HG03060 (cell line): Measurements from ENCODE around the gene ARRDC2.

Experiments
- ATAC-seq: cut with Tn5 transposase; IDR thresholded peaks from one replicate; pipeline ENCODE4 v1.9.1; 2021; ENCODE audit warnings: low read depth, moderate number of reproducible peaks; ENCODE audit not compliant: unreplicated experiment

Gene ARRDC2

DNA sequence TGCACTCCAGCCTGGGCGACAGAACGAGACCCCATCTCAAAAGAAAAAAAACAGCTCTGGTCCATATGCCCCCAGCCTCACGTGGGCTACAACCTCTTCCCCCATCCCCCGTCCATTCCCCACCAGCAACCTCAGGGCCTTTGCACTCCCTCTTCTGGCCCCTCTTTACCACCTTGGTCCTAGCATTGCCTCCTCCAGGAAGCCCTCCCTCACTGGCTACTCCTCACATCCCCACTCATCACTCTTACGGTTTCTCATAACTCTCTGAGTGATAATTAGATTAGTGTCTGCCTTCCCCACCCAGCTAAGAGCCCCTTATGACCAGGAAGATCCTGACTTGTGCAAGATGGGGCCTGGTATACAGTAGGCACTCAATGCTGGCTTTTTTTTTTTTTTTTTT lies 48.0 kb downstream of the ARRDC2 start:
- no peak for ATAC-seq

DNA sequence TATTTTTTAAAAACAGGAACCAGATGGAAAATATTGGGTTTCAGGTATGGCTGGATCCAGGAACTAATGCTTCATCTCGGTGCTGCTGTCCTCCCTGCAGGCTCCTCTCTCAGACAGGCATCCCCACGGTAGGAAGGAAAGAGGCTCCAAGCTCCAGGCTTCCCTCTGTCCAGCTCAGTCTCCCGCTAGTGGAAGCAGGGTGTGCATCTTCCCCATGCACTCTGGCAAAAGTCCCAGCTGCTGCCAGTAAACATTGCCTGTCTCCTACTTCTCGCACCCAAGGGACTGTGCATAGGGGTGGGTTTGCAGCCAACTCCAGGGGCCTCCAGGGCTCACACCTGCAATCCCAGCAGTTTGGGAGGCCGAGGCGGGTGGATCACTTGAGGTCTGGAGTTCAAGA lies 49.6 kb downstream of the ARRDC2 start:
- no peak for ATAC-seq

DNA sequence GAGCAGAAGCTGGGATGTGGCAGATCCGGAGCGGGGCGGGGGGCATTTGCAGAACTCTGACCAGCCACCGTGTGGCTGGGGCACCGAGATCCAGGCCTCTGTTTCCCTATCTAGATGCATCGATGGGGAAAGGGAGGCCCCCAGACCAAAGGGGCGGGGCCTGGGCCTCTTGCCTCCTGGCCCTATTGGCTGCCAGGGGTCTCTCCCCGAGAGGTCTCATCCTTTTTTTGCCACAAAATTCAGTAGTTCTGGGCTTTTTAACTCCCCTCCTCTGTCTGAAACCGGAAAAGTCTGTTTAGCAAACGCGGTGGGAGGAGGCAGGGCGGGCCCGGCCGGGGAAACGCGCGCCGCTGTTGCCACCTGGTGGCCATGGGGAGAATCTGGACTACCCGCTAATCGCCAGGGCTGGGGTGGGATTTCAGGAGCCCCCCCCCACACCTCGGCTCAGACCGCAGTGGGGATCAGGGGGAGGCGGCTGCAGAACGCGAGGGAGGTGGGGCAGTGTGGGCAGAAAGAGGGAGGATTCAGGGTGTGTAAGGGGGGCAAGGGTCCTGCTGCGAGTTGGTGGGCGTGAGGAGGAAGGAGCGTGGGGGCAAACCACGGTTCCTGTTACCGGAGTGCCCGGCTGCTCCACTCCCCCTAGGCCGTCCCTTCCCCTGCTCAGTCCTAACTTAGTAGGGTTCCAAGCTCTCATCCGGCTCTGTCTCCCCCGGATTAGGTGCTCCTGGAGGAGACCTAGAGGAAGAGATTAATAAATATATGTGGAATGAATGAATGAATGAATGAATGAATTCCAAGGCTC lies 50.4 kb downstream of the ARRDC2 start:
- no peak for ATAC-seq

DNA sequence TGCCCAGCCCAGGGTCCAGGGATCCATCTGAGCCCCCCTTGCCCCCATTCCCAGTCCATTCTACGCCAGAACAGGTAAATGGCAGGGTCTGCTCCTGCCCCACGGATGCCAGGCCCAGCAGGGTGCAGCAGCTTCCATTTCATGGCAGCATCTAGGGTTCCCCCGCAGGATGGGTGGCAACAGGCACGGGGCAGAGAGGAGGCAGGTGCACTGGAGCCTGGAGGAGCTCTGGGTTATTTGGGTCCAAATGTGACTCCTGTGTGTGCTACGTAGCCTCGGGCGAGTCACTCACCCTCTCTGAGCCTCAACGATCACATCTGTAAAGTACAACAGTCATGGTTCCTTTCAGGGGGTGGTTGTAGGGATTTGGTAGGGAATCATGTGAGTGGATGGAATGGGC lies 51.3 kb downstream of the ARRDC2 start:
- ATAC-seq: no peak

DNA sequence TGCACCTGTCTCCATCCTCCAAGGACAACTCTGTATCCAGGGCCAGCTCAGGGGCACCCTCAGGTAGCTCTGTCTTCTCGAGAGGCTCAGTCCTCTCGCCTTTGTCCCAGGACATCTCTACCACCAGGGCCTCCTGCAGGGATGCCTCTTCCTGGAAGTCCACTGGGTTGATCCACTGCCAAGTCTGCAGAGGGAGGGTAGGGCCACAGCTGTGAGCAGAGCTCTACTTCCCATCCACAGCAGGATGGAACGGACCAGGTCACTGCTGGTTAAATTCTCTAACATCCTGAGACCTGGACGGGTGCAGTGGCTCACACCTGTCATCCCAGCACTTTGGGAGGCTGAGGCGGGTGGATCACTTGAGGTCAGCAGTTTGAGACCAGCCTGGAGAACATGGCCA lies 51.9 kb downstream of the ARRDC2 start:
- ATAC-seq: no peak

DNA sequence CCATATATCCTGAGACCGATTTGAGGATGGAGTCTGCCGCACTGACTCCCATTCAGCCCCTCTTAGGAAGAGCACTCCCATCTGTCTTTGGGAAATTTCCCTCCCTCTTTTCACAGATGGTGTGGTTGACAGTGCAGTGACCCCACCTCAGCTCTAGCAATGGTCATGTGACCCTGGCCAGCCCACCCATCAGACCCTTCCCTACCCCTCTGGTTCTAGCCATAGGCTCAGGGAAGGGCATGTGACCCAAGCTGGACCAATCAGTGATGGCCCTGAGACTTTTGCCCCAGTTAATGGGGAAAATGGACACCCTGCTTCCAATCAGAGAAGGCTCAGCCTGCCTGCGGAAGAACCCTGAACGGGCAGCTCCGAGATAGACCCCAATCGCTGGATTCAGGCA lies 52.5 kb downstream of the ARRDC2 start:
- no peak for ATAC-seq

DNA sequence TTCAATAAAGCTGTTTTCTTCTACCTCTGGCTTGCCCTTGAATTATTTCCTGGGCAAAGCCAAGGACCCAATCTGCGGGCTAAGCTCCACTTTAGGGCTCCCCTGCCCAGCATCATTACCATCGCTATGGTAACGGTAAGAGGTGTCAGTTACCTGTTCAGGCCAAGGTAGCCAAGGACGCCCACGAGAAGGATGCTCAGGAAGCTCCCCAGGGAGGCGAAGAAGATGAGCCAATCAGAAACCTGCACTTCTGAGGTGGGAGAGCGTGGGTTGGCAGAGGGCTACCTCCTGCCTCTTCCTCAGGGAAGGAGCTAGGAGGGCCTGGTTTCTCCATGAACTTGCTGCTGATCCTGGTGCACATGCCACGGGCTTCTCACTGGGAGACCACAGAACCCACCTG lies 54.1 kb downstream of the ARRDC2 start:
- no peak for ATAC-seq

DNA sequence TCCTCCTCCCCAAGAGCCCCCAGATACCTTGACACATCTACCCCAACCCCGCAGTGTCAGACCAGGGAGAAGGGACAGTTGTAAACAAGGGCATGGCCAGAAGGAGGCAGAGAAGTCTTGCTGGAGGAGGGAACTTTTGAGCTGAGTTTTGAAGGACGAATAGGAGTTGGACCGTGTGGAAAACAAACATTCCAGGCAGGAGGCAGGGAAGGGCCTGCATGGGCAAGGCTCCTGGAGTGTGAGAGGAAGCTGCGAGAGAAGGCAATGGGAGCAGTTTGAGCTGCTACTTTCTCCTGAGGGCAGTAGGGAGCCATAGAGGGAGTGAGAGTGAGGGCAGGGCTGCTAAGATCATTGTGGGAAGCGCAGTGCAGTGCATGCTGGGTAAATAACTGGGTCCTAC lies 55.5 kb downstream of the ARRDC2 start:
- no peak for ATAC-seq
